Astrocyte of the cerebellum (primary cell): Measurements from ENCODE around the gene TRIM66.
A peak's percentile ranks its signal among the peaks of the same experiment; 100 is the strongest.

Source experiments
- DNase-seq: peaks from one replicate; pipeline ENCODE4 v3.0.0-alpha.2; 2011; ENCODE audit warnings: low read depth
- H3K4me3 ChIP-seq: 2 replicates; pipeline ENCODE4 v1.5.1; 2011; ENCODE audit warnings: mild to moderate bottlenecking, low read depth, low read length, moderate library complexity
- CTCF ChIP-seq: IDR thresholded peaks from 2 replicates; pipeline ENCODE4 v1.5.1; 2012; ENCODE audit warnings: low read length, low read depth, moderate library complexity, mild to moderate bottlenecking; ENCODE audit errors: missing control alignments
- in situ Hi-C: cut with HindIII; loops from 2 replicates; pipeline ENCODE4 v1.10.0; 2017; ENCODE audit warnings: low sequenced_read_pairs

TRIM66 gene

GRCh38 chr11:8639655-8640054 is 42.8 kb downstream of the TRIM66 start:
- in situ Hi-C loops, result no loop called here
- H3K4me3 ChIP-seq, result no peak overlapping the region
- no peak for DNase-seq
- TF ChIP-seq CTCF, result no peak

GRCh38 chr11:8638300-8638699 is 44.2 kb downstream of the TRIM66 start:
- DNase-seq, result no peak
- H3K4me3 ChIP-seq, result no peak overlapping the region
- in situ Hi-C loops, result no loop called here
- no peak for TF ChIP-seq CTCF

GRCh38 chr11:8636127-8636526 is 46.3 kb downstream of the TRIM66 start:
- in situ Hi-C loops, result no loop called here
- no peak overlapping the region for H3K4me3 ChIP-seq
- DNase-seq, result no peak
- no peak for TF ChIP-seq CTCF

- no peak for TF ChIP-seq CTCF
- in situ Hi-C loops, result no loop called here
- no peak for DNase-seq
- H3K4me3 ChIP-seq, result no peak overlapping the region
These were observed 48.0 kb downstream of the TRIM66 start for GRCh38 chr11:8634498-8634897.

GRCh38 chr11:8631395-8632118 is 50.9 kb downstream of the TRIM66 start:
- H3K4me3 ChIP-seq, result no peak overlapping the region
- in situ Hi-C loops, result no loop called here
- peak; percentile 67 for DNase-seq
- TF ChIP-seq CTCF, result no peak

GRCh38 chr11:8624698-8625097 is 57.8 kb downstream of the TRIM66 start:
- TF ChIP-seq CTCF, result no peak
- H3K4me3 ChIP-seq, result no peak overlapping the region
- DNase-seq, result no peak
- in situ Hi-C loops, result no loop called here

GRCh38 chr11:8621147-8621546 is 61.3 kb downstream of the TRIM66 start:
- no peak for TF ChIP-seq CTCF
- in situ Hi-C loops, result no loop called here
- H3K4me3 ChIP-seq, result no peak overlapping the region
- DNase-seq, result no peak
